K562 (cell line): ENCODE data around the gene NAA38. TPM values are rescaled to one million over a fixed set of nuclear protein-coding genes. Genes with fewer than 3 reads are reported as not detected.
A peak's percentile ranks its signal among the peaks of the same experiment; 100 is the strongest.

Source experiments
- BHLHE40 ChIP-seq: IDR thresholded peaks from 2 replicates; pipeline ENCODE4 v1.6.1; 2011; ENCODE audit warnings: low read length, improper control_type of control experiment
- CXXC5 ChIP-seq: fragments of 250-450 bp; sonication (Bioruptor Pico); IDR thresholded peaks from 2 replicates; pipeline ENCODE4 v1.8.0; 2022; ENCODE audit warnings: inconsistent platforms, mild to moderate bottlenecking, moderate library complexity
- EGR1 ChIP-seq: fragments of 450-650 bp; conservative IDR thresholded peaks from 2 replicates; pipeline ENCODE4 v1.6.1; 2017; ENCODE audit warnings: mild to moderate bottlenecking
- EP400 ChIP-seq: fragments of 450-650 bp; IDR thresholded peaks from 2 replicates; pipeline ENCODE4 v1.6.1; 2017; ENCODE audit warnings: antibody characterized with exemption, mild to moderate bottlenecking, moderate library complexity
- GTF2E2 ChIP-seq: fragments of 200-800 bp; sonication (Bioruptor generic); IDR thresholded peaks from 2 replicates; pipeline ENCODE4 v1.6.1; 2016; ENCODE audit warnings: missing genetic modification characterization, missing compliant biosample characterization
- HIVEP1 ChIP-seq: fragments of 250-450 bp; sonication (Bioruptor Pico); IDR thresholded peaks from 2 replicates; pipeline ENCODE4 v1.4.0; 2020; ENCODE audit warnings: mild to moderate bottlenecking
- KAT7 ChIP-seq: sonication (generic); formaldehyde crosslinking; IDR thresholded peaks from 2 replicates; pipeline ENCODE4 v1.8.0; 2022; ENCODE audit warnings: missing genetic modification reagents, mild to moderate bottlenecking, borderline replicate concordance
- KDM1A ChIP-seq, 2 experiments: fragments of 450-650 bp; IDR thresholded peaks; 2 replicates each; pipeline ENCODE4 v1.6.1; 2016; ENCODE audit warnings: mild to moderate bottlenecking in 2 of 2
- MAZ ChIP-seq, 2 experiments: fragments of 450-650 bp in 1 of 2; sonication (generic) in 1 of 2; formaldehyde crosslinking; IDR thresholded peaks in 1 of 2; conservative IDR thresholded peaks in 1 of 2; 2 replicates each; pipeline versions ENCODE4 v1.4.0 to v1.5.0; 2020; ENCODE audit warnings: mild to moderate bottlenecking in 1 of 2, missing genetic modification reagents in 1 of 2
- MNT ChIP-seq, 2 experiments: fragments of 450-650 bp; conservative IDR thresholded peaks; 2 replicates each; pipeline ENCODE4 v1.6.1; 2017; ENCODE audit warnings: mild to moderate bottlenecking in 2 of 2, moderate library complexity in 2 of 2
- NR2C2 ChIP-seq, 2 experiments: fragments of 200-800 bp in 1 of 2; sonication (Bioruptor generic) in 1 of 2; sonication (generic) in 1 of 2; formaldehyde crosslinking in 1 of 2; IDR thresholded peaks; 2 replicates each; pipeline versions ENCODE4 v1.6.1 to v1.8.0; 2016 to 2022; ENCODE audit warnings: mild to moderate bottlenecking in 1 of 2, missing compliant biosample characterization in 1 of 2, missing genetic modification characterization in 1 of 2, missing genetic modification reagents in 1 of 2
- NRF1 ChIP-seq, 2 experiments: fragments of 450-650 bp; IDR thresholded peaks in 1 of 2; conservative IDR thresholded peaks in 1 of 2; 2 replicates each; pipeline ENCODE4 v1.6.1; 2014; ENCODE audit warnings: mild to moderate bottlenecking in 2 of 2
- PHF8 ChIP-seq: fragments of 200-600 bp; sonication (generic); IDR thresholded peaks from 2 replicates; pipeline ENCODE4 v1.6.1; 2012; ENCODE audit warnings: mixed run types, mild to moderate bottlenecking, inconsistent platforms, low read length, moderate library complexity, borderline replicate concordance
- RHOXF2B ChIP-seq: fragments of 250-450 bp; sonication (Bioruptor Pico); conservative IDR thresholded peaks from 2 replicates; pipeline ENCODE4 v1.5.1; 2021
- SAP30 ChIP-seq: fragments of 200-600 bp; sonication (generic); IDR thresholded peaks from 2 replicates; pipeline ENCODE4 v1.6.1; 2012; ENCODE audit warnings: borderline replicate concordance, low read depth, mild to moderate bottlenecking, moderate library complexity, low read length, control low read depth, inconsistent platforms; ENCODE audit not compliant: insufficient read depth, poor library complexity, severe bottlenecking
- SMAD2 ChIP-seq: fragments of 150-350 bp; IDR thresholded peaks from 2 replicates; pipeline ENCODE4 v1.6.1; 2014; ENCODE audit warnings: low read depth, mild to moderate bottlenecking, low read length
- TAF9B ChIP-seq: fragments of 450-650 bp; IDR thresholded peaks from 2 replicates; pipeline ENCODE4 v1.6.1; 2018; ENCODE audit warnings: mild to moderate bottlenecking; ENCODE audit not compliant: partially characterized antibody
- TBL1XR1 ChIP-seq, 2 experiments: IDR thresholded peaks; 2 replicates each; pipeline ENCODE4 v1.6.1; 2012; ENCODE audit warnings: improper control_type of control experiment in 2 of 2, low read length in 2 of 2, mild to moderate bottlenecking in 1 of 2
- TFE3 ChIP-seq: fragments of 450-650 bp; formaldehyde crosslinking; IDR thresholded peaks from 2 replicates; pipeline ENCODE4 v1.4.0; 2020; ENCODE audit warnings: mild to moderate bottlenecking, mixed read lengths
- UBTF ChIP-seq, 2 experiments: IDR thresholded peaks; 2 replicates each; pipeline ENCODE4 v1.6.1; 2012; ENCODE audit warnings: improper control_type of control experiment in 2 of 2, low read depth in 2 of 2, low read length in 2 of 2, borderline replicate concordance in 1 of 2
- ZBTB7A ChIP-seq: IDR thresholded peaks from 2 replicates; pipeline ENCODE4 v1.6.1; 2011; ENCODE audit warnings: low read depth, mild to moderate bottlenecking, low read length, moderate library complexity, borderline replicate concordance; ENCODE audit not compliant: control insufficient read depth
- ZNF212 ChIP-seq: fragments of 450-650 bp; formaldehyde crosslinking; IDR thresholded peaks from 2 replicates; pipeline ENCODE4 v1.4.0; 2020; ENCODE audit warnings: mild to moderate bottlenecking
- ZNF444 ChIP-seq: fragments of 250-450 bp; sonication (Bioruptor Pico); IDR thresholded peaks from 2 replicates; pipeline ENCODE4 v1.4.0; 2020; ENCODE audit warnings: mild to moderate bottlenecking, moderate library complexity
- polyA plus RNA-seq, 8 experiments: library from polyadenylated mRNA; depleted of rRNA in 4 of 8; stranded (reverse) in 5 of 8; unstranded in 3 of 8; fragments of >200 nt; fragmentation: Nextera tagmentation in 2 of 8; fragmentation: Illumina TruSeq in 1 of 8; extraction: Ambion mirVana in 2 of 8; extraction: Trizol in 1 of 8; gene quantifications; 2 replicates each; pipeline versions ENCODE4 v1.2.1 to v1.2.3, GENCODE V29; 2011 to 2014; ENCODE audit warnings: inconsistent platforms in 1 of 8, missing spikeins in 1 of 8
- total RNA-seq, 7 experiments: library from RNA; depleted of rRNA in 6 of 7; stranded (reverse); fragments of >200 nt in 6 of 7; fragmentation: Illumina TruSeq in 2 of 7; extraction: Trizol in 2 of 7; gene quantifications; 2 replicates each; pipeline versions ENCODE4 v1.2.1 to v1.2.3, GENCODE V29; 2011 to 2021; ENCODE audit warnings: low replicate concordance in 1 of 7

Gene NAA38
- total and polyA plus RNA-seq, 9 of the 15 experiments (the other 6 are each of a cell fraction or from before 2014, with no cell fraction given): 16.4 to 99.8 (median 57.3) TPM

- TF ChIP-seq EP400 (peak; percentile 61; the same call in 1 of the 2 replicates), NR2C2 (CRISPR knock-in tag; IDR thresholded peaks at IDR 0.05) (no peak), NR2C2 (tag; IDR thresholded peaks at IDR 0.05) (no peak), UBTF (IDR thresholded peaks at IDR 0.05; ENCODE audit: borderline replicate concordance in 1 of 2, low read depth in 2 of 2, low read length in 2 of 2) (no peak), HIVEP1 (peak; percentile 61; the same call in 1 of the 2 replicates), ZNF444 (CRISPR knock-in tag) (peak; percentile 88), CXXC5 (CRISPR knock-in tag) (peak; percentile 72), MNT (conservative IDR thresholded peaks at IDR 0.05) (peak; percentile 76 to 87), MAZ (CRISPR knock-in tag; conservative IDR thresholded peaks at IDR 0.05 in 1 of 2, IDR thresholded peaks at IDR 0.05 in 1 of 2) (peak; percentile 33 to 65; a peak in 1 of 4 replicates), RHOXF2B (CRISPR knock-in tag) (no peak), EGR1 (peak; percentile 79), BHLHE40 (peak; percentile 94), NRF1 (conservative IDR thresholded peaks at IDR 0.05 in 1 of 2, IDR thresholded peaks at IDR 0.05 in 1 of 2) (peak; percentile 62 to 71), ZBTB7A (0 out of 2 replicates have a peak, but pooled peaks have one; percentile 65), TBL1XR1 (IDR thresholded peaks at IDR 0.05; ENCODE audit: low read length in 2 of 2) (0 out of 4 replicates have a peak, but pooled peaks of 1 of the 2 experiments have one; percentile 3), SMAD2 (no peak), ZNF212 (no peak), TAF9B (peak; percentile 37), KAT7 (CRISPR knock-in tag) (0 out of 2 replicates have a peak, but pooled peaks have one; percentile 33), PHF8 (peak; percentile 50; the same call in 1 of the 2 replicates), TFE3 (peak; percentile 73), SAP30 (peak; percentile 9), GTF2E2 (tag) (0 out of 2 replicates have a peak, but pooled peaks have one; percentile 36), KDM1A (IDR thresholded peaks at IDR 0.05) (peak in 1 of 2 experiments; percentile 78; a peak in 1 of 4 replicates)
Measured at GRCh38 chr17:7841915-7842379, 15.4 kb downstream of the NAA38 start (continued).
